AG04450 (cell line): ENCODE measurements around the gene ECEL1. TPM values are rescaled to one million over a fixed set of nuclear protein-coding genes. Genes with fewer than 3 reads are reported as not detected.

Experiments
- CTCF ChIA-PET: fragments of 300-600, 350-600 bp; formaldehyde crosslinking; extraction: SDS; loops from one replicate; lab custom pipeline; 2022; ENCODE audit warnings: antibody characterized with exemption, inconsistent platforms; lab: Charles Lee
- POLR2A ChIA-PET: fragments of 350-600 bp; formaldehyde crosslinking; extraction: SDS; loops from one replicate; lab custom pipeline; 2021; ENCODE audit warnings: antibody characterized with exemption, inconsistent platforms; lab: Yijun Ruan, JAX
- DNase-seq: peaks from one replicate; pipeline ENCODE4 v3.0.0-alpha.2; 2011; ENCODE audit warnings: low read depth, low spot score
- H3K27ac ChIP-seq: one replicate; pipeline ENCODE4 v1.5.1; 2012; ENCODE audit warnings: low read depth, low read length, control low read depth
- H3K27me3 ChIP-seq: one replicate; pipeline ENCODE4 v1.6.0; 2012; ENCODE audit warnings: low read length; ENCODE audit not compliant: control insufficient read depth, insufficient read depth
- H3K4me3 ChIP-seq: 2 replicates; pipeline ENCODE4 v1.5.1; 2011; ENCODE audit warnings: mild to moderate bottlenecking, low read depth, low read length, control low read depth
- H3K9me3 ChIP-seq: 2 replicates; pipeline ENCODE4 v1.5.1; 2012; ENCODE audit warnings: low read length; ENCODE audit not compliant: control insufficient read depth, insufficient read depth
- CTCF ChIP-seq: IDR thresholded peaks from 2 replicates; pipeline ENCODE4 v1.5.1; 2011; ENCODE audit warnings: low read depth, low read length, control low read depth, inconsistent platforms
- polyA plus RNA-seq: library from polyadenylated mRNA; depleted of rRNA; stranded (reverse); fragments of >200 nt; gene quantifications from 2 replicates; pipeline ENCODE4 v1.2.3, GENCODE V29; 2011

Gene ECEL1
- polyA plus RNA-seq, 1 experiment, result not detected

GRCh38 chr2:232494542-232494941 is 6.9 kb upstream of the ECEL1 start:
- ChIA-PET POLR2A (no interaction called here), CTCF (interaction anchor here (0.6 kb wide), 1 partner anchor 55 kb away, joined by 3 read pairs; no protein-coding TSS in a partner anchor)
- TF ChIP-seq CTCF, result no peak
- no peak for DNase-seq
- Histone ChIP-seq H3K27ac (no peak overlapping the region), H3K27me3 (peaks cover 25% of the 10 kb centered on the region), H3K9me3 (no peaks in the 10 kb centered on the region; the same call in 1 of the 2 replicates), H3K4me3 (no peak overlapping the region)

GRCh38 chr2:232493701-232494474 is 6.3 kb upstream of the ECEL1 start:
- no peak for TF ChIP-seq CTCF
- H3K27ac ChIP-seq, result no peak overlapping the region
- no peaks in the 10 kb centered on the region; the same call in 1 of the 2 replicates for H3K9me3 ChIP-seq
- H3K27me3 ChIP-seq, result peaks cover 25% of the 10 kb centered on the region
- CTCF ChIA-PET, result interaction anchor here (0.6 kb wide), 1 partner anchor 54 kb away, joined by 3 read pairs; no protein-coding TSS in a partner anchor
- DNase-seq, result no peak
- H3K4me3 ChIP-seq, result no peak overlapping the region
- POLR2A ChIA-PET, result no interaction called here

GRCh38 chr2:232492963-232493700 is 5.5 kb upstream of the ECEL1 start:
- Histone ChIP-seq H3K27me3 (peaks cover 32% of the 10 kb centered on the region), H3K9me3 (no peaks in the 10 kb centered on the region; the same call in 1 of the 2 replicates), H3K4me3 (no peak overlapping the region), H3K27ac (no peak overlapping the region)
- CTCF ChIA-PET, result no interaction called here
- POLR2A ChIA-PET, result no interaction called here
- no peak for DNase-seq
- no peak for TF ChIP-seq CTCF

GRCh38 chr2:232492236-232492848 is 4.7 kb upstream of the ECEL1 start:
- no peak for DNase-seq
- POLR2A ChIA-PET, result no interaction called here
- H3K27me3 ChIP-seq, result peaks cover 35% of the 10 kb centered on the region

More at GRCh38 chr2:232492236-232492848, 4.7 kb upstream of the ECEL1 start:
- Histone ChIP-seq H3K27ac (no peak overlapping the region), H3K4me3 (no peak overlapping the region), H3K9me3 (no peaks in the 10 kb centered on the region; the same call in 1 of the 2 replicates)
- CTCF ChIA-PET, result no interaction called here
- no peak for TF ChIP-seq CTCF
